Measurements from ENCODE around the gene ACTR2.
A peak's percentile ranks its signal among the peaks of the same experiment; 100 is the strongest.
"Not testable (repeated sequence)": the region's sequence is repeated elsewhere in the genome, so short reads cannot be mapped to it uniquely, and the experiment has no call there.

The ACTR2 gene

DNA sequence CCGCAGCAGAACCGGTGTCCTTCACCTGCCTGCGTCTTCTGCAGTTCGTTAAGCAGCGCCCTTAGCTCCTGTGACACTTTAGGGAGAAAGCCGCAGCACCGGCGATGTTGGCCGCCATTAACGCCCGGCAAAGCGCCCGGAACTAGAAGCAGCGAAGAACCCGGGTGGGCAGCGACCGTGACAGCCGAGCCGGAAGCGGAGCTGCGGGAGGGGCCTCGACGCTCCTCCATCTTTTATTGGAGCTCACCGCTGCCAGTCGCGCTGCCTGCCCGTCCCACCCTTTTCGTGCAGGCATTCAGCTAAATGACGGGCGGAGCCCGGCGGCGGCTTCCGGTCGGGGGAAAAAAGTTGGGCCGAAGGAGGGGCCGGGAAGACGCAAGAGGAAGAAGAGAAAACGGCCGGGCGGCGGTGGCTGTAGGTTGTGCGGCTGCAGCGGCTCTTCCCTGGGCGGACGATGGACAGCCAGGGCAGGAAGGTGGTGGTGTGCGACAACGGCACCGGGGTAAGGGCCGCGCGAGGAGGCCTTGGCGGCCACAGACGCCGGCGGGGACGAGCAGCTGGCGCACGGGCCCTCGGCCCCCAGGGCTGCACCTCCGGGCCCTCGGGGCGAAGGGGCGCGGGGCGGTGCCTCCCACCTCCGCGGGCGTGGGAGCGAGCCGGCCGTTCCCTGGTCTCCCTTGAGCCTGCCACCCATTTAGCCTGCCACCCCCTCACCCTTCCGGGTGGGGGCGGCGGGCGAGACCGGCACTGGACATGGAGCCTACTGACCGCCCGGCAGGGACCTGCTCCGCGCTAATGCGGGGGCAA lies at the start of gene ACTR2:
Gene ACTR2, plus strand, starts transcription at position 376 of the 807 bp plus-strand sequence. Its CDS starts 79 bp downstream, at position 455.
- peaks cover 25% of the 10 kb centered on the region for H3K4me1 Mint-ChIP-seq

DNA sequence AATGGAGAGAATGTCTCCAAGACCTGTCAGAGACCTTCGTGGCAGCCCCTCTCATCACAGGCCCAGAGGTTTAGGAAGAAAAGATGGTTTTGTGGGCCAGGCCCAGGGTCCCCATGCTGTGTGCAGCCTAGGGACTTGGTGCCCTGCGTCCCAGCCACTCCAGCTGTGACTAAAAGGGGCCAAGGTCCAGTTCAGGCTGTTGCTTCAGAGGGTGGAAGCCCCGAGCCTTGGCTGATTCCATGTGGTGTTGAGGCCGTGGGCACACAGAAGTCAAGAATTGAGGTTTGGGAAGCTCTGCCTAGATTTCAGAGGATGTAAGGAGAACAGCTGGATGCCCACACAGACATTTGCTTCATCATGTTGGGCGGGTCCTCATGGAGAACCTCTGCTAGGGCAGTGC lies 45.1 kb upstream of the ACTR2 start:
- H3K4me3 Mint-ChIP-seq: no peak overlapping the region
- DNase-seq (ENCODE audit: low spot score in 2 of 2) (no peak), ATAC-seq (no peak)
- H3K36me3 Mint-ChIP-seq: no peaks in the 10 kb centered on the region
- H3K9me3 Mint-ChIP-seq: no peaks in the 10 kb centered on the region
- H3K4me1 Mint-ChIP-seq: peaks cover 9% of the 10 kb centered on the region
- no peak overlapping the region for H3K27ac Mint-ChIP-seq

More for the DNA sequence above, at the start of gene ACTR2:
- DNase-seq (ENCODE audit: low spot score in 2 of 2): peak; percentile 80 to 96
- Mint-ChIP-seq H3K36me3 (peaks cover 63% of the 10 kb centered on the region), H3K9me3 (no peaks in the 10 kb centered on the region), H3K27ac (peak within 1 kb of the TSS; percentile 99), H3K4me3 (peak within 1 kb of the TSS; percentile 92)
- peak; percentile 95 for ATAC-seq

GRCh38 chr2:65183406-65183805 lies 44.2 kb upstream of the ACTR2 start:
- H3K36me3 Mint-ChIP-seq; H3K4me3 Mint-ChIP-seq; DNase-seq (ENCODE audit: low spot score in 2 of 2); ATAC-seq; H3K4me1 Mint-ChIP-seq; H3K27ac Mint-ChIP-seq; H3K9me3 Mint-ChIP-seq: not testable (repeated sequence)

DNA sequence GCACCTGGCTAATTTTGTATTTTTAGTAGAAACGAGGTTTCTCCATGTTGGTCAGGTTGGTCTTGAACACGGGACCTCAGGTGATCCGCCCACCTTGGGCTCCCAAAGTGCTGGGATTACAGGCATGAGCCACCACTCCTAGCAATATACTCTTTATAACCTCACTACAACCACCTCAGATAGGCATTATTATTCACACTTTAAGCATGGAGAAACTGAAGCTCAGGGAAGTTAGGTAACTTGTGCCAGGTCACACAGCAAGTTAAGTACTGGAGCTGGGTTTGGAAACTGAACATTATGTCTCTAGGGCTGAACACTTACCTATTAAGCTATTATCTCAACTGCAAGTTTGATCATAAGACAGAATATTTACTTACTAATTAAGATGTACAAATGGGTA lies 42.6 kb upstream of the ACTR2 start:
- H3K9me3 Mint-ChIP-seq: no peaks in the 10 kb centered on the region
- H3K36me3 Mint-ChIP-seq: no peaks in the 10 kb centered on the region
- ATAC-seq: no peak
- DNase-seq (ENCODE audit: low spot score in 2 of 2): no peak
- peaks cover 9% of the 10 kb centered on the region for H3K4me1 Mint-ChIP-seq
- H3K4me3 Mint-ChIP-seq: no peak overlapping the region
- no peak overlapping the region for H3K27ac Mint-ChIP-seq

DNA sequence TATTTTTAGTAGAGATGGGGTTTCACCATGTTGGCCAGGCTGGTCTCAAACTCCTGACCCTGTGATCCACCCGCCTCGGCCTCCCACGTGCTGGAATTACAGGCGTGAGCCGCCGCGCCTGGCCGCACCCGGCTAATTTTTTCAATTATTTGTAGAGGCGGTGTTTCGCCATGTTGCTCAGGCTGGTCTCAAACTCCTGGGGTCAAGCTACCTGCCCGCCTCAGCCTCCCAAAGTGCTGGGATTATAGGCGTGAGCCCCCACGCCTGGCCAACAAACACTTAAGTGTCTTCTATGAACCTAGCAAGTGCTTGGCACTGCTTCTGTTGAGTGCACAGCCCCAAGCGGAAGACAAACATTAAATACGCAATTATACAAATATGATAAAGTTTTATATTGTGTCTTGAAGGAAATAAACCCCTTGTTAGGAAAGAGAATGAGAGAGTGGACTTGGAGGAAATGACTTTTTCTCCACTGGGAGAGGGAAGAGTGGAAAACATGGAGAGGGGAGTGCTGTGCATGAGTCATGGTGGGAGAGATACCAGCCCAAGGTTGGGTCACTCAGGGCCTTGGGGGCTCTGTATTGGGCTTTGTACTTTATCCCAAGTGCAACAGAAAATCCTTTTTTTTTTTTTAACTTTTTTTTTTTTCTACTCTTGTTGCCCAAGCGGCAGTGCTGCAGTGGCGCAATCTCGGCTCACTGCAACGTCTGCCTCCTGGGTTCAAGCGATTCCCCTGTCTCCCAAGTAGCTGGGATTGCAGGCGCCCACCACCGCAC lies 41.4 kb upstream of the ACTR2 start:
- no peaks in the 10 kb centered on the region for H3K36me3 Mint-ChIP-seq
- DNase-seq (ENCODE audit: low spot score in 2 of 2) (no peak), ATAC-seq (no peak)
- H3K9me3 Mint-ChIP-seq: no peaks in the 10 kb centered on the region
- peaks cover 9% of the 10 kb centered on the region for H3K4me1 Mint-ChIP-seq
- no peak overlapping the region for H3K27ac Mint-ChIP-seq
- no peak overlapping the region for H3K4me3 Mint-ChIP-seq

DNA sequence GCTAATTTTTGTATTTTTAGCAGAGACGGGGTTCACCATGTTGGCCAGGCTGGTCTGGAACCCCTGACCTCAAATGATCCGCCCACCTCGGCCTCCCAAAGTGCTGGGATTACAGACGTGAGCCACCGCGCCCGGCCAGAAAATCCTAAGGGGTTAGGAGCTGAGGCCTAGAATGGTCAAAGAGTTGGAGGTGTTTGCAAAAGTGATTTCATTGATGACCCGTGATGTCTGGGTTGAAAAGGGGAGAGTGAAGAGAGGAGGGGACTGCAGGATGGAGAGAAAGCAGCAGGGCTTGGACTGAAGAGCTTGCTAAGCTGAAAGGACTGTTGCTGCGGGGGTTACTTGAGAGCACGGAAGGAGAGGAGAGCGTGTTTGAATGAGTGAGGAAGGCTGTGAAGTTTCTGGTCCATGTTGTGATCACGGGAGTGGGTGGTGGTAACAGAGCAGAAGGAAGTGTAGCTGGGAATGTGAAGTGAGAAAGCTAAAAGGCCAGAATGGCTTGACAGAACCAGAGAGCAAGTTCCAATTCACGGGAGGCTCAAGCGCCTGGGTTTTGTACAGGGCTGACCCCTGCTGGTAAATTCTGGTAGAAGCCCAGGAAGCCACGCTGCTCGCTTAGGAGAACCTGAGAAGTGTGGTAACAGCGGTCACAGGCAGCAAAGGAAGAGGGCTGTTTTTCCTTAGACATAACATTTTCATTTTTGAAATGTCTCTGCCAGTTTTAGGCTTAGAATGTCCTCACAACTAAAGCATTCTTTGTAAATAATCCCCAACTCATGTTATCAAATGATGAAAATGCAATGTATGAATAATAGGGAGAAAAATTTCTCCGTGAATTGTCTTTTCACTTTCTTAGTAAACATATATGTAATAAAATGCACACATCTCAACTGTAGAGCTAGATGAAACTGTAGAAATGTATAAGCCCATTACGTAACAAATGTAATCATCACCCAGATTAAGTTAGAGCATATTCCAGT lies 40.5 kb upstream of the ACTR2 start:
- peak overlapping the region; percentile 30 for H3K27ac Mint-ChIP-seq
- H3K4me1 Mint-ChIP-seq: peaks cover 9% of the 10 kb centered on the region
- peak; percentile 81 for ATAC-seq
- peak; percentile 30 to 77 for DNase-seq (ENCODE audit: low spot score in 2 of 2)
- no peaks in the 10 kb centered on the region for H3K36me3 Mint-ChIP-seq
- H3K4me3 Mint-ChIP-seq: no peak overlapping the region
- no peaks in the 10 kb centered on the region for H3K9me3 Mint-ChIP-seq

DNA sequence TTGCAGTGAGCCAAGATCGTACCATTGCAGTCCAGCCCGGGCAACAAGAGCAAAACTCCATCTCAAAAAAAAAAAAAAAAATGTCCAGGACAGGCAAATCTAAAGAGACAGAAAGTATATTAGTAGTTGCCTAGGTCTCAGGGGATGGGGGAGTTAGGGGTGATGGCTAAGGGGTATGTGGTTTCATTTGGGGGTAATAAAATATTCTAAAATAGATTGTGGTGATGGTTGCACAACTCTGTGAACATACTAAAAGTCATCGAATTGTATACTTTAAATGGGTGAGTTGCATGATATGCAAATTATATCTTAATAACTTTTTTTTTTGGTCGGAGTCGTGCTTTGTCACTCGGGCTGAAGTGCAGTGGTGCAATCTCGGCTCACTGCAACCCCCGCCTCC lies 34.2 kb upstream of the ACTR2 start:
- DNase-seq (ENCODE audit: low spot score in 2 of 2) (no peak), ATAC-seq (no peak)
- H3K27ac Mint-ChIP-seq: no peak overlapping the region
- H3K36me3 Mint-ChIP-seq: no peaks in the 10 kb centered on the region
- H3K9me3 Mint-ChIP-seq: no peaks in the 10 kb centered on the region
- no peaks in the 10 kb centered on the region for H3K4me1 Mint-ChIP-seq
- H3K4me3 Mint-ChIP-seq: no peak overlapping the region

- no peak overlapping the region for H3K4me3 Mint-ChIP-seq
- DNase-seq (ENCODE audit: low spot score in 2 of 2) (no peak), ATAC-seq (no peak)
- no peak overlapping the region for H3K27ac Mint-ChIP-seq
- no peaks in the 10 kb centered on the region for H3K9me3 Mint-ChIP-seq
- H3K4me1 Mint-ChIP-seq: no peaks in the 10 kb centered on the region
- H3K36me3 Mint-ChIP-seq: no peaks in the 10 kb centered on the region
Measured at GRCh38 chr2:65198737-65199136, 28.9 kb upstream of the ACTR2 start.

DNA sequence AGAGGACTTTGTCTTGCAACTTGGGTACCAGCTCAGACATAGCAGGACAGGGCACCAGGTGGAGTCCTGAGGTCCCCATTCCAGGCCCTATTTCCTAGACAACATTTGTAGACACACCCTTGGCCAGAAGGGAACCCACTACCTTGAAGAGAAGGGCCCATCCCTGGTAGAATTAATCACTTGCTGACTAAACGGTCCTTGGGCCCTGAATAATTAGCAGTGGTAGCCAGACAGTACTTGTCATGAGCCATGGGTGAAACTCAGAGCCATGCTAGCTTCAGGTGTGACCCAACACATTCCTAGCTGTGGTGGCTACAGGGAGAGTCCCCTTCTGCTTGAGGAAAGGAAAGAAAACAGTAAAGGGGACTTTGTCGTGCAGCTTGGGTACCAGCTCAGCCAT lies 28.5 kb upstream of the ACTR2 start:
- DNase-seq (ENCODE audit: low spot score in 2 of 2) (no peak), ATAC-seq (no peak)
- Mint-ChIP-seq H3K27ac (no peak overlapping the region), H3K4me3 (no peak overlapping the region), H3K9me3 (no peaks in the 10 kb centered on the region), H3K4me1 (no peaks in the 10 kb centered on the region), H3K36me3 (no peaks in the 10 kb centered on the region)

DNA sequence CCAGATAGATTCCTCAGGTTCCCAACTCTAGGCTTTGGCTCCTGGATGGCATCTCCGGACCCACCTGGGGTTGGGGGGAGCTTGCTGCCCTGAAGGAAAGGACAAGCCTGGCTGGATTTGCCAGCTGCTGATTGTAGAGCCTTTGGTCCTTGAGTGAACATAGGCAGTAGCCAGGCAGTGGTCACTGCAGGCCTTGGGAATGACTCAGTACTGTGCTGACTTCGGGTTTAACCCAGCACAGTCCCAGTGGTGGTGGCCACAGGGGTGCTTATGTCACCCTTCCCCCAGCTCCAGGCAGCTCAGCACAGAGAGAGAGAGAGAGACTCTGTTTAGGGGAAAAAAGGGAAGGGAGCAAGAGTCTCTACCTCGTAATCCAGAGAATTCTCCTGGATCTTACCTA lies 27.7 kb upstream of the ACTR2 start:
- Mint-ChIP-seq H3K4me1 (no peaks in the 10 kb centered on the region), H3K36me3 (no peaks in the 10 kb centered on the region), H3K4me3 (no peak overlapping the region), H3K9me3 (no peaks in the 10 kb centered on the region), H3K27ac (no peak overlapping the region)
- ATAC-seq (no peak), DNase-seq (ENCODE audit: low spot score in 2 of 2) (no peak)

DNA sequence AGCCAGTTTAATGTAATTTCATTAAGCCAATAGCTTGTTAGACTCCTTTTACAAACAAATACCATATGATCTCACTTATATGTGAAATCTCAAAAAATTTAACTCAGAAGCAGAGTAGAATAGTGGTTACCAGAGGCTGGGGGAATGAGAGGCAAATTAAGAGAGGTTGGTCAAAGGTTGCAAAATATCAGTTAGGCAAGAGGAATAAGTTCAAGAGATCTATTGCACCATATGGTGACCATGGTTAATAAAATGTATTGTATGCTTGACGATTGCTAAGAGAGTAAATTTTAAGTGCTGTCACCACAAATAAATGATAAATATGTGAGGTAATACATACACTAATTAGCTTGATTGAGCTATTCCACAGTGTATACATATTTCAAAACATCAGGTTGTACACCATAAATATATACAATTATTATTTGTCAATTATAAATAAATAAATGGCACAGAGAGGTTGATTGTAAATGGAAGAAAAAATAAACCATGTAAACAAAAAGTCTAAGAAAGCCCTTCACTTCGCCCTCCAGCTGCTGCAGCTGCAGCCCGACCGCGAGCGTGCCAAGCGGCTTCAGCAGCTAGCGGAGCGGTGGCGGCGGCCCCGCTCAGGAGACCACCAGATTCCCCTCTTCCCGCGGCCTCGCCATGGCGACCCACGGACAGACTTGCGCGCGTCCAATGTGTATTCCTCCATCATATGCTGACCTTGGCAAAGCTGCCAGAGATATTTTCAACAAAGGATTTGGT lies 23.0 kb upstream of the ACTR2 start:
- no peak overlapping the region for H3K4me3 Mint-ChIP-seq
- no peaks in the 10 kb centered on the region for H3K4me1 Mint-ChIP-seq
- no peaks in the 10 kb centered on the region for H3K9me3 Mint-ChIP-seq
- no peak for ATAC-seq
- H3K27ac Mint-ChIP-seq: no peak overlapping the region
- H3K36me3 Mint-ChIP-seq: no peaks in the 10 kb centered on the region
- DNase-seq (ENCODE audit: low spot score in 2 of 2): no peak

- Mint-ChIP-seq H3K9me3 (no peaks in the 10 kb centered on the region), H3K36me3 (no peaks in the 10 kb centered on the region), H3K4me1 (no peaks in the 10 kb centered on the region), H3K4me3 (no peak overlapping the region), H3K27ac (no peak overlapping the region)
- no peak for DNase-seq (ENCODE audit: low spot score in 2 of 2)
- no peak for ATAC-seq
Measured at GRCh38 chr2:65212115-65212514, 15.5 kb upstream of the ACTR2 start.

- H3K4me1 Mint-ChIP-seq: no peaks in the 10 kb centered on the region
- H3K9me3 Mint-ChIP-seq: no peaks in the 10 kb centered on the region
- no peak for ATAC-seq
- no peak overlapping the region for H3K4me3 Mint-ChIP-seq
- H3K36me3 Mint-ChIP-seq: no peaks in the 10 kb centered on the region
- no peak for DNase-seq (ENCODE audit: low spot score in 2 of 2)
- H3K27ac Mint-ChIP-seq: no peak overlapping the region
Measured at GRCh38 chr2:65212619-65213018, 15.0 kb upstream of the ACTR2 start.

DNA sequence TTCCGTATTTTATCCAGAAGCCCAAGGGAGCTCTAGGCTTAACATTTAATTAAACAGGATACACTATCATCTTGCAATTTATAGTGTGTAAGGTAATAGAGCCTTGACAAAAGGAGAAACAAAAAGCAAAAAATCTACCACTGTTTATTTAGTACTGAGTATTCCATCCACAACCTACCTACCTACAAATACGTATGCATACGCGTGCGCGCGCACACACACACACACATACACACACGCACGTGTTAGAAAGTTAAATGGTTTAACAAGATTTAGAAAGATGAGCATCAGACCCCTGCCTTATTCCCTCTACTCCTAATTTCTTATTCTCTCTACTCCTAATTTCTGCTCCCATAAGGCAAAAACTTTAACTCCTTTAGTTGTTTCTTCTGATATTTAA lies 14.6 kb upstream of the ACTR2 start:
- H3K27ac Mint-ChIP-seq: no peak overlapping the region
- ATAC-seq (no peak), DNase-seq (ENCODE audit: low spot score in 2 of 2) (no peak)
- H3K9me3 Mint-ChIP-seq: no peaks in the 10 kb centered on the region
- H3K36me3 Mint-ChIP-seq: no peaks in the 10 kb centered on the region
- H3K4me3 Mint-ChIP-seq: no peak overlapping the region
- H3K4me1 Mint-ChIP-seq: no peaks in the 10 kb centered on the region

All from stimulated activated effector memory CD8-positive, alpha-beta T cell treated with anti-CD3 and anti-CD28 coated beads, Interleukin-12 subunit alpha, Interleukin-12 subunit beta, amount 100 ng/mL, for 72 hours (primary cell).